ENCODE data around the gene GCGR. TPM values are rescaled to one million over a fixed set of nuclear protein-coding genes. Genes with fewer than 3 reads are reported as not detected.

The GCGR gene
- total RNA-seq (2021) (0.85 to 1.4 TPM (median 1.4 TPM) in 3 replicates), Bru-seq, nascent RNA (percentile 8 among the genes with signal in this experiment)
- long read RNA-seq, experiment 1, partial matches to known transcripts, result 0 of 1 reads
- long read RNA-seq, experiment 1, other reads (novel, unspliced or antisense), result 0 of 1 reads
- long read RNA-seq, experiment 2, result 0 reads
- long read RNA-seq, experiment 3, result 0 reads

DNA sequence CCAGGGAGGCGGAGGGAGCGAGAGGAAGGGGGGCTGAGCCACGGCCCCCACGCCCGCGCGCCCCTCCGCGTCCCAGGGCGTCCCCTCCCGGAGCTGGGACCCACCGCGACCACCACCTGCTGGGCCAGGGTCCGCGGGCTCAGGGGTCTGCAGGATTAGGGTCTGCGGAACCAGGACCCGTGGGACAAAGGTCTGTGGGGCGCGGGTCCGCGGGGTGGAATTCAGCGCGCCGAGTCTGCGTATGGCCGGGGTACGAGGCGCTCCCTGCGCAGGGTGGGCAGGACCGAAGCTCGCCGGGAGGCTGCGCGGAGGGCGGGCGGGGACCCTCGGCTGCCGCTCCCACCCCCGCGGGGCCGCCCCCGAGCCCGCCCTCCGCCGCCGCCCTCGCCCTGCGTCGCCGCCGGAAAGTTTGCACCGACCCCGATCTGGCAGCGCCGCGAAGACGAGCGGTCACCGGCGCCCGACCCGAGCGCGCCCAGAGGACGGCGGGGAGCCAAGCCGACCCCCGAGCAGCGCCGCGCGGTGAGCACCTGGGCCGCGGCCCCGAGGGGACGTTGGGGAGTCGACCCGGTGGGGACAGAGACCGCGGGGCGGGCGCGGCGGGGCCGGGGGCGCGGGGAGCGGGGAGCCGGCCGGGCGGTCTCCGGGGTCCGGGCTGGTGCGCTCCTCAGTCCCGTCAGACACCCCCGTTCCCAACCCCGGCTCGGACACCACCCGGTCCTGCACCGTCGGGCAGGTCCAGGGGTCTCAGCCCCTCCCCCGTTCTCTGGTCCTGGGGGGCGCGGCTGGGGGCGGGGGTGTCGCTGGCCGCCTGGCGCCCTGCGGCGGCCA is at the start of gene GCGR:
Gene GCGR, plus strand, starts transcription at position 423 of the 831 bp plus-strand sequence. CDS start 4,869 bp downstream, outside the sequence.
- TF ChIP-seq FOXJ3 (CRISPR knock-in tag; IDR thresholded peaks at IDR 0.05; ENCODE audit: borderline replicate concordance) (no peak), TP53 (CRISPR knock-in tag; IDR thresholded peaks at IDR 0.05) (0 out of 2 replicates have a peak, but pooled peaks have one; percentile 32), USF2 (CRISPR knock-in tag; IDR thresholded peaks at IDR 0.05) (no peak)
- no peaks in the 10 kb centered on the region for H3K4me1 Mint-ChIP-seq
- peak within 1 kb of the TSS; percentile 61 for H3K4me3 Mint-ChIP-seq
- CTCF ChIA-PET, result no interaction called here
- H3K27ac Mint-ChIP-seq, result no peak within 1 kb of the TSS
- DNase-seq (ENCODE audit: low spot score) (no peak), ATAC-seq (peak; percentile 18)
- peaks cover 68% of the 10 kb centered on the region for H3K27me3 Mint-ChIP-seq (ENCODE audit: low read depth)
- H3K36me3 Mint-ChIP-seq, result no peaks in the 10 kb centered on the region
- peaks cover 10% of the 10 kb centered on the region for H3K9me3 Mint-ChIP-seq
- POLR2A ChIA-PET, result no interaction called here

DNA sequence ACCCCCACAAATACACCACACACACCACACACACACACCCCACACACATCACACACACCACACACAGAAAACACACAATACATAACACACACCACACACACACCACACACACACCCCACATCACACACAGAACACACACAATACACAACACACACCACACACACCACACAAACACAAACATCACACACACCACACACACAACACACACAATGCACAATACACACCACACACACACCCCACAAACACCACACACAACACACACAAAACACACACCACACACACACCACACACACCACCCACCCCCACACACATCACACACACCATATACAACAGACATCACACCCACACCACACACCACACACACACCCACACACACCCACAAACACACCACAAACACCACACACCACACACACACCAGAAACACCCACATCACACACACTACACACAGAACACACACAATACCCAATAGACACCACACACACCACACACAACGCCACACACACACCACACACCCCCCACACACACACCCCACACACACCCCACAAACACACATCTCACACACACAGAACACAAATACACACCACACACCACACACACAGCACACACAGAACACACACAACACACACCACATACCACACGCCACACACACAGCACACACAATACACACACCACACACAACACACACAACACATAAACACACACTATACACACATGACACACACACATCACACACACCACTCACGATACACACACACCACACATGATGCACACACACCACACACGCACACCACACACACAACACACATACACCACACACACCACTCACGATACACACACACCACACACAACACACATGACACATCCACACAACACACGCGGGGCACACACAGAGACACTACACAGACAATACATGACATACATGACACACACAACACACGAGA is 11.0 kb upstream of the GCGR start:
- CTCF ChIA-PET, result no interaction called here
- no peak overlapping the region for H3K27ac Mint-ChIP-seq
- H3K4me1 Mint-ChIP-seq, result no peaks in the 10 kb centered on the region
- H3K4me3 Mint-ChIP-seq, result no peak overlapping the region
- DNase-seq (ENCODE audit: low spot score) (no peak), ATAC-seq (no peak)
- no peaks in the 10 kb centered on the region for H3K27me3 Mint-ChIP-seq (ENCODE audit: low read depth)
- H3K36me3 Mint-ChIP-seq, result no peaks in the 10 kb centered on the region
- TF ChIP-seq ZNF317 (CRISPR knock-in tag; IDR thresholded peaks at IDR 0.05; ENCODE audit: borderline replicate concordance, low read depth) (no peak), NFATC4 (CRISPR knock-in tag; IDR thresholded peaks at IDR 0.05) (no peak), PREB (CRISPR knock-in tag; IDR thresholded peaks at IDR 0.05; ENCODE audit: borderline replicate concordance) (no peak), NR2C2 (CRISPR knock-in tag; IDR thresholded peaks at IDR 0.05) (no peak), ELF4 (CRISPR knock-in tag; IDR thresholded peaks at IDR 0.05; ENCODE audit: low read depth) (no peak), ATF2 (CRISPR knock-in tag; IDR thresholded peaks at IDR 0.05; ENCODE audit: borderline replicate concordance, low read depth) (no peak), ZNF263 (CRISPR knock-in tag; IDR thresholded peaks at IDR 0.05; ENCODE audit: low read depth) (no peak), IRF1 (CRISPR knock-in tag; IDR thresholded peaks at IDR 0.05) (no peak), ETV6 (CRISPR knock-in tag; IDR thresholded peaks at IDR 0.05) (no peak), ZNF396 (CRISPR knock-in tag; IDR thresholded peaks at IDR 0.05; ENCODE audit: borderline replicate concordance) (no peak), PRDM15 (CRISPR knock-in tag; IDR thresholded peaks at IDR 0.05) (no peak), CREM (CRISPR knock-in tag; IDR thresholded peaks at IDR 0.05) (no peak), KAT7 (CRISPR knock-in tag; IDR thresholded peaks at IDR 0.05; ENCODE audit: borderline replicate concordance) (no peak), USF1 (CRISPR knock-in tag; IDR thresholded peaks at IDR 0.05) (no peak), RORB (CRISPR knock-in tag; IDR thresholded peaks at IDR 0.05) (no peak), ZNF416 (CRISPR knock-in tag; IDR thresholded peaks at IDR 0.05) (no peak)
- TF ChIP-seq, protein P1, sequence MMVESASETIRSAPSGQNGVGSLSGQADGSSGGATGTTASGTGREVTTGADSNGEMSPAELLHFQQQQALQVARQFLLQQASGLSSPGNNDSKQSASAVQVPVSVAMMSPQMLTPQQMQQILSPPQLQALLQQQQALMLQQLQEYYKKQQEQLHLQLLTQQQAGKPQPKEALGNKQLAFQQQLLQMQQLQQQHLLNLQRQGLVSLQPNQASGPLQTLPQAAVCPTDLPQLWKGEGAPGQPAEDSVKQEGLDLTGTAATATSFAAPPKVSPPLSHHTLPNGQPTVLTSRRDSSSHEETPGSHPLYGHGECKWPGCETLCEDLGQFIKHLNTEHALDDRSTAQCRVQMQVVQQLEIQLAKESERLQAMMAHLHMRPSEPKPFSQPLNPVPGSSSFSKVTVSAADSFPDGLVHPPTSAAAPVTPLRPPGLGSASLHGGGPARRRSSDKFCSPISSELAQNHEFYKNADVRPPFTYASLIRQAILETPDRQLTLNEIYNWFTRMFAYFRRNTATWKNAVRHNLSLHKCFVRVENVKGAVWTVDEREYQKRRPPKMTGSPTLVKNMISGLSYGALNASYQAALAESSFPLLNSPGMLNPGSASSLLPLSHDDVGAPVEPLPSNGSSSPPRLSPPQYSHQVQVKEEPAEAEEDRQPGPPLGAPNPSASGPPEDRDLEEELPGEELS (CRISPR knock-in tag; IDR thresholded peaks at IDR 0.05), result no peak
- POLR2A ChIA-PET, result no interaction called here
- H3K9me3 Mint-ChIP-seq, result no peaks in the 10 kb centered on the region

All from WTC11 (cell line).